Smooth muscle cell (in vitro differentiated cells): ENCODE data around the gene PLA2G10. TPM values are rescaled to one million over a fixed set of nuclear protein-coding genes. Genes with fewer than 3 reads are reported as not detected.

Source experiments
- DNase-seq: peaks from one replicate; lab custom pipeline; 2025; ENCODE audit not compliant: unreplicated experiment; lab: John Stamatoyannopoulos, UW
- H2AFZ ChIP-seq: fragments of 200-600 bp; sonication (generic); 2 replicates; pipeline ENCODE4 v1.6.0; 2016; ENCODE audit warnings: antibody characterized with exemption, low read depth, mild to moderate bottlenecking
- H3F3A ChIP-seq: fragments of 200-600 bp; sonication (generic); 2 replicates; pipeline ENCODE4 v1.6.0; 2017; ENCODE audit warnings: antibody characterized with exemption, low read depth
- H3K27ac ChIP-seq: fragments of 200-600 bp; sonication (generic); 2 replicates; pipeline ENCODE4 v1.5.1; 2016; ENCODE audit warnings: low read depth, mild to moderate bottlenecking
- H3K27me3 ChIP-seq: fragments of 200-600 bp; sonication (generic); 2 replicates; pipeline ENCODE4 v1.6.1; 2016; ENCODE audit warnings: low read depth, mild to moderate bottlenecking
- H3K36me3 ChIP-seq: fragments of 200-600 bp; sonication (generic); 2 replicates; pipeline ENCODE4 v1.5.1; 2016; ENCODE audit warnings: low read depth
- H3K4me1 ChIP-seq: fragments of 200-600 bp; sonication (generic); 2 replicates; pipeline ENCODE4 v1.5.1; 2016; ENCODE audit warnings: low read depth
- H3K4me2 ChIP-seq: fragments of 200-600 bp; sonication (generic); 2 replicates; pipeline ENCODE4 v1.6.0; 2016; ENCODE audit warnings: mild to moderate bottlenecking
- H3K4me3 ChIP-seq: fragments of 200-600 bp; sonication (generic); 2 replicates; pipeline ENCODE4 v1.5.1; 2016; ENCODE audit warnings: mild to moderate bottlenecking
- H3K79me2 ChIP-seq: fragments of 200-600 bp; sonication (generic); 2 replicates; pipeline ENCODE4 v1.6.0; 2016; ENCODE audit warnings: low read depth, mild to moderate bottlenecking
- H3K9ac ChIP-seq: fragments of 200-600 bp; sonication (generic); 2 replicates; pipeline ENCODE4 v1.6.0; 2016; ENCODE audit warnings: low read depth
- H3K9me3 ChIP-seq: fragments of 200-600 bp; sonication (generic); replicated peaks from 2 replicates; pipeline ENCODE4 v1.5.1; 2016; ENCODE audit warnings: low read depth
- H4K20me1 ChIP-seq: fragments of 200-600 bp; sonication (generic); 2 replicates; pipeline ENCODE4 v1.6.0; 2016; ENCODE audit warnings: low read depth
- WGBS: methylation state at CpG from one replicate; pipeline ENCODE4 v1.1.7; 2016; ENCODE audit warnings: low lambda C conversion rate; 5-methylcytosine and 5-hydroxymethylcytosine counted together
- polyA plus RNA-seq: library from polyadenylated mRNA; unstranded; fragments of >200 nt; fragmentation: Nextera tagmentation; extraction: Ambion mirVana; gene quantifications from 2 replicates; pipeline ENCODE4 v1.2.1, GENCODE V29; 2016
- small RNA-seq: library from RNA; depleted of rRNA; stranded (forward); fragments of <200 nt; gene quantifications from one replicate; pipeline ENCODE3, GENCODE V24; 2014
- total RNA-seq: library from RNA; depleted of rRNA; stranded (reverse); fragments of >200 nt; gene quantifications from 2 replicates; pipeline ENCODE4 v1.2.3, GENCODE V29; 2014
- TF ChIP-seq, protein P1 (sequence below): fragments of 200-600 bp; sonication (generic); IDR thresholded peaks from 2 replicates; pipeline ENCODE4 v1.5.1; 2017; ENCODE audit warnings: borderline replicate concordance, mild to moderate bottlenecking, antibody characterized with exemption; ENCODE audit not compliant: insufficient read depth, poor library complexity, severe bottlenecking

The PLA2G10 gene
- total and polyA plus RNA-seq, 2 experiments from 2014 or later, result not detected

- peaks cover 24% of the 10 kb centered on the region for H3K79me2 ChIP-seq
- no peak overlapping the region for H3K4me3 ChIP-seq
- no peak overlapping the region for H3K4me2 ChIP-seq
- WGBS, result 97% methylated on average over 4 of the region's 4 CpGs
- DNase-seq, result no peak
- no peaks in the 10 kb centered on the region for H4K20me1 ChIP-seq
- TF ChIP-seq, protein P1, sequence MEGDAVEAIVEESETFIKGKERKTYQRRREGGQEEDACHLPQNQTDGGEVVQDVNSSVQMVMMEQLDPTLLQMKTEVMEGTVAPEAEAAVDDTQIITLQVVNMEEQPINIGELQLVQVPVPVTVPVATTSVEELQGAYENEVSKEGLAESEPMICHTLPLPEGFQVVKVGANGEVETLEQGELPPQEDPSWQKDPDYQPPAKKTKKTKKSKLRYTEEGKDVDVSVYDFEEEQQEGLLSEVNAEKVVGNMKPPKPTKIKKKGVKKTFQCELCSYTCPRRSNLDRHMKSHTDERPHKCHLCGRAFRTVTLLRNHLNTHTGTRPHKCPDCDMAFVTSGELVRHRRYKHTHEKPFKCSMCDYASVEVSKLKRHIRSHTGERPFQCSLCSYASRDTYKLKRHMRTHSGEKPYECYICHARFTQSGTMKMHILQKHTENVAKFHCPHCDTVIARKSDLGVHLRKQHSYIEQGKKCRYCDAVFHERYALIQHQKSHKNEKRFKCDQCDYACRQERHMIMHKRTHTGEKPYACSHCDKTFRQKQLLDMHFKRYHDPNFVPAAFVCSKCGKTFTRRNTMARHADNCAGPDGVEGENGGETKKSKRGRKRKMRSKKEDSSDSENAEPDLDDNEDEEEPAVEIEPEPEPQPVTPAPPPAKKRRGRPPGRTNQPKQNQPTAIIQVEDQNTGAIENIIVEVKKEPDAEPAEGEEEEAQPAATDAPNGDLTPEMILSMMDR, result no peak
- peaks cover 6% of the 10 kb centered on the region for H3K36me3 ChIP-seq
- no peak overlapping the region for H3K27ac ChIP-seq
- peaks cover 12% of the 10 kb centered on the region for H3K4me1 ChIP-seq
- H3K9ac ChIP-seq, result no peak overlapping the region
- no peaks in the 10 kb centered on the region for H3K27me3 ChIP-seq
- no peaks in the 10 kb centered on the region for H3K9me3 ChIP-seq
- H2AFZ ChIP-seq, result no peak overlapping the region
- H3F3A ChIP-seq, result no peaks in the 10 kb centered on the region
Measured at GRCh38 chr16:14627078-14627477, 67.0 kb downstream of the PLA2G10 start.

Small RNAs within 50 kb of the gene (small RNA-seq; reads per million reads assigned to genes)
- not detected for gene RNU7-125P

Other genes with a start within 250 kb of the PLA2G10 start
- gene PARN, start 64.0 kb downstream of the PLA2G10 start, total RNA-seq, result 22.9 and 24.6 TPM in 2 replicates
- gene PARN, start 64.0 kb downstream of the PLA2G10 start, polyA plus RNA-seq, result 22.2 and 24.8 TPM in 2 replicates
- gene BFAR, start 61.4 kb downstream of the PLA2G10 start, total RNA-seq, result 65.7 and 82.2 TPM in 2 replicates
- gene BFAR, start 61.4 kb downstream of the PLA2G10 start, polyA plus RNA-seq, result 35.9 and 42.4 TPM in 2 replicates
- gene NPIPA3, start 9.1 kb upstream of the PLA2G10 start, total RNA-seq, result 0.94 and 4.3 TPM in 2 replicates
- gene NPIPA3, start 9.1 kb upstream of the PLA2G10 start, polyA plus RNA-seq, result 0.81 and 1.1 TPM in 2 replicates
- 3.9 TPM in 1 of 2 replicates, not detected in the other for gene NPIPA2, start 48.2 kb upstream of the PLA2G10 start, total RNA-seq
- gene NPIPA2, start 48.2 kb upstream of the PLA2G10 start, polyA plus RNA-seq, result 3.7 and 7.0 TPM in 2 replicates
- gene NOMO1, start 139.4 kb upstream of the PLA2G10 start, total RNA-seq, result 85.7 and 96.0 TPM in 2 replicates
- gene NOMO1, start 139.4 kb upstream of the PLA2G10 start, polyA plus RNA-seq, result 74.2 and 91.4 TPM in 2 replicates
- 34.6 and 39.5 TPM in 2 replicates for gene NPIPA1, start 243.1 kb upstream of the PLA2G10 start, total RNA-seq
- gene NPIPA1, start 243.1 kb upstream of the PLA2G10 start, polyA plus RNA-seq, result 34.8 and 38.0 TPM in 2 replicates